H1 (cell line): ENCODE data around the gene ARHGEF28. TPM values are rescaled to one million over a fixed set of nuclear protein-coding genes. Genes with fewer than 3 reads are reported as not detected.

Experiments
- CTCF ChIA-PET: fragments of 300-600 bp; sonication (Branson Sonifier 250); formaldehyde crosslinking; loops from one replicate; lab custom pipeline; 2021; ENCODE audit not compliant: partially characterized antibody; lab: Charles Lee
- POLR2A ChIA-PET: fragments of 300-600 bp; sonication (Branson Sonifier 250); formaldehyde crosslinking; loops from one replicate; lab custom pipeline; 2021; ENCODE audit warnings: inconsistent platforms; ENCODE audit not compliant: partially characterized antibody; lab: Charles Lee
- DNase-seq, 2 experiments: peaks; one replicate each; pipeline versions ENCODE4 v3.0.0 to v3.0.0-alpha.2; 2010 to 2022; ENCODE audit warnings: low spot score in 2 of 2, low read depth in 1 of 2, mixed read lengths in 1 of 2
- FAIRE-seq: peaks from 2 replicates; lab custom pipeline; 2011; peaks lifted over from hg19 to GRCh38; lab: Jason Lieb, UNC
- H2AFZ ChIP-seq: 2 replicates; pipeline ENCODE4 v1.8.1; 2012; ENCODE audit warnings: low read length, inconsistent platforms
- H2AK5ac ChIP-seq: 2 replicates; pipeline ENCODE4 v1.6.1; 2013; ENCODE audit warnings: low read depth, low read length
- H2BK120ac ChIP-seq: replicated peaks from 2 replicates; pipeline ENCODE3; 2013; ENCODE audit warnings: low read depth, low read length, inconsistent platforms
- H2BK12ac ChIP-seq: 2 replicates; pipeline ENCODE4 v1.6.1; 2013; ENCODE audit warnings: low read depth, low read length
- H2BK15ac ChIP-seq: 2 replicates; pipeline ENCODE4 v1.6.1; 2013; ENCODE audit warnings: low read length
- H2BK20ac ChIP-seq: 2 replicates; pipeline ENCODE4 v1.6.1; 2013; ENCODE audit warnings: low read length
- H2BK5ac ChIP-seq: 2 replicates; pipeline ENCODE4 v1.6.1; 2013; ENCODE audit warnings: low read depth, low read length
- H3K14ac ChIP-seq: 2 replicates; pipeline ENCODE4 v1.6.1; 2013; ENCODE audit warnings: inconsistent platforms; ENCODE audit not compliant: insufficient read length
- H3K18ac ChIP-seq: 2 replicates; pipeline ENCODE4 v1.6.1; 2013; ENCODE audit warnings: low read length; ENCODE audit errors: extremely low read depth
- H3K23ac ChIP-seq: 2 replicates; pipeline ENCODE4 v1.6.1; 2013; ENCODE audit warnings: inconsistent platforms; ENCODE audit not compliant: insufficient read length
- H3K23me2 ChIP-seq: 2 replicates; pipeline ENCODE4 v1.6.1; 2013; ENCODE audit warnings: low read depth, low read length
- H3K27ac ChIP-seq: 2 replicates; pipeline ENCODE4 v1.6.1; 2011; ENCODE audit warnings: low read depth, low read length, inconsistent platforms
- H3K27me3 ChIP-seq, 4 experiments: replicated peaks in 1 of 4; 1 replicate in 1 of 4; 2 replicates in 3 of 4; pipeline versions ENCODE4 v1.6.1 to v1.8.1; 2011 to 2013; ENCODE audit warnings: low read length in 3 of 4, mild to moderate bottlenecking in 3 of 4, inconsistent platforms in 2 of 4, mixed read lengths in 2 of 4, moderate library complexity in 1 of 4; ENCODE audit not compliant: control insufficient read depth in 3 of 4, insufficient read depth in 3 of 4; ENCODE audit errors: extremely low read depth in 1 of 4
- H3K36me3 ChIP-seq, 4 experiments: 2 replicates each; pipeline versions ENCODE4 v1.6.1 to v1.8.1; 2011 to 2013; ENCODE audit warnings: mild to moderate bottlenecking in 4 of 4, low read length in 3 of 4, moderate library complexity in 2 of 4, control low read depth in 1 of 4, inconsistent platforms in 1 of 4; ENCODE audit not compliant: insufficient read depth in 4 of 4, control insufficient read depth in 2 of 4
- H3K4ac ChIP-seq: replicated peaks from 2 replicates; pipeline ENCODE3; 2013; ENCODE audit warnings: low read length, low read depth, mixed read lengths, inconsistent platforms; ENCODE audit not compliant: insufficient read length
- H3K4me1 ChIP-seq, 4 experiments: replicated peaks in 1 of 4; 1 replicate in 1 of 4; 2 replicates in 3 of 4; pipeline versions ENCODE4 v1.6.1 to v1.8.1; 2011 to 2013; ENCODE audit warnings: low read length in 3 of 4, inconsistent platforms in 2 of 4, mixed read lengths in 1 of 4; ENCODE audit not compliant: insufficient read depth in 4 of 4, control insufficient read depth in 3 of 4
- H3K4me2 ChIP-seq, 2 experiments: 2 replicates each; pipeline versions ENCODE4 v1.6.1 to v1.8.1; 2011 to 2013; ENCODE audit warnings: low read depth in 2 of 2, low read length in 2 of 2, control low read depth in 1 of 2, inconsistent platforms in 1 of 2, mild to moderate bottlenecking in 1 of 2; ENCODE audit not compliant: insufficient read depth in 1 of 2
- H3K4me3 ChIP-seq, 4 experiments: fragments of 200-600, 300-600 bp in 1 of 4; sonication (generic), shearing (Covaris generic), sonication (Bioruptor Twin) in 1 of 4; 2 replicates each; pipeline versions ENCODE4 v1.5.1 to v1.8.1; 2011 to 2016; ENCODE audit warnings: low read length in 4 of 4, low read depth in 3 of 4, control low read depth in 2 of 4, inconsistent platforms in 2 of 4, mild to moderate bottlenecking in 2 of 4, mixed read lengths in 1 of 4, moderate library complexity in 1 of 4; ENCODE audit not compliant: insufficient read depth in 2 of 4; ENCODE audit errors: extremely low read depth in 1 of 4
- H3K56ac ChIP-seq: replicated peaks from 2 replicates; pipeline ENCODE3; 2013; ENCODE audit warnings: low read depth, mild to moderate bottlenecking, mixed read lengths, low read length, inconsistent platforms; ENCODE audit not compliant: insufficient read length
- H3K79me1 ChIP-seq: 2 replicates; pipeline ENCODE4 v1.6.1; 2013; ENCODE audit warnings: low read depth, low read length, control low read depth
- H3K79me2 ChIP-seq, 2 experiments: 2 replicates each; pipeline versions ENCODE4 v1.6.1 to v1.8.1; 2012 to 2013; ENCODE audit warnings: low read length in 2 of 2, mild to moderate bottlenecking in 2 of 2, inconsistent platforms in 1 of 2; ENCODE audit not compliant: insufficient read depth in 2 of 2, control insufficient read depth in 1 of 2
- H3K9ac ChIP-seq, 4 experiments: replicated peaks in 1 of 4; 1 replicate in 1 of 4; 2 replicates in 3 of 4; pipeline versions ENCODE4 v1.6.1 to v1.8.1; 2011 to 2013; ENCODE audit warnings: low read depth in 3 of 4, low read length in 3 of 4, control low read depth in 2 of 4, mild to moderate bottlenecking in 2 of 4, moderate library complexity in 2 of 4, inconsistent platforms in 1 of 4; ENCODE audit errors: extremely low read depth in 1 of 4
- H3K9me3 ChIP-seq, 2 experiments: 2 replicates each; pipeline versions ENCODE4 v1.6.1 to v1.8.1; 2012 to 2013; ENCODE audit warnings: mild to moderate bottlenecking in 2 of 2, moderate library complexity in 2 of 2, control low read depth in 1 of 2, inconsistent platforms in 1 of 2, low read depth in 1 of 2, low read length in 1 of 2, mixed read lengths in 1 of 2; ENCODE audit not compliant: insufficient read depth in 2 of 2
- H4K20me1 ChIP-seq, 2 experiments: replicated peaks in 1 of 2; 2 replicates each; pipeline versions ENCODE3 to v1.8.1; 2011 to 2013; ENCODE audit warnings: inconsistent platforms in 2 of 2, low read length in 2 of 2, mild to moderate bottlenecking in 1 of 2; ENCODE audit not compliant: insufficient read depth in 2 of 2, control insufficient read depth in 1 of 2
- H4K5ac ChIP-seq: 2 replicates; pipeline ENCODE4 v1.6.1; 2013; ENCODE audit warnings: low read length, low read depth, mixed read lengths, inconsistent platforms; ENCODE audit not compliant: insufficient read length
- H4K8ac ChIP-seq: 2 replicates; pipeline ENCODE4 v1.8.0; 2013; ENCODE audit warnings: mild to moderate bottlenecking, moderate library complexity, low read length, inconsistent platforms; ENCODE audit not compliant: insufficient read depth; ENCODE audit errors: extremely low read depth
- H4K91ac ChIP-seq: replicated peaks from 2 replicates; pipeline ENCODE3; 2013; ENCODE audit warnings: low read length, mixed read lengths, inconsistent platforms; ENCODE audit not compliant: insufficient read length
- BACH1 ChIP-seq: IDR thresholded peaks from 2 replicates; pipeline ENCODE4 v1.6.1; 2012; ENCODE audit warnings: low read length, improper control_type of control experiment
- YY1 ChIP-seq: IDR thresholded peaks from 2 replicates; pipeline ENCODE4 v1.6.1; 2011; ENCODE audit warnings: low read depth, mild to moderate bottlenecking, low read length
- WGBS, 2 experiments: shearing (Covaris generic) in 1 of 2; methylation state at CpG; one replicate each; pipeline versions ENCODE4 v1.1.6 to v1.1.7; 2013 to 2015; ENCODE audit warnings: low lambda C conversion rate in 2 of 2, mixed read lengths in 2 of 2, inconsistent platforms in 1 of 2, low coverage in 1 of 2, missing lambda C conversion rate in 1 of 2; ENCODE audit not compliant: insufficient replicate concordance in 2 of 2, insufficient coverage in 1 of 2, insufficient read length in 1 of 2; ENCODE audit errors: extremely low coverage in 1 of 2, missing lambda C conversion rate in 1 of 2; 5-methylcytosine and 5-hydroxymethylcytosine counted together
- polyA plus RNA-seq, 7 experiments: library from polyadenylated mRNA; depleted of rRNA in 3 of 7; stranded (reverse) in 5 of 7; unstranded in 2 of 7; fragments of >200 nt in 5 of 7; fragments of 200-250 nt in 2 of 7; gene quantifications; 1 replicate in 5 of 7; 2 replicates in 1 of 7; 4 replicates in 1 of 7; pipeline versions ENCODE4 v1.2.1 to v1.2.3, GENCODE V29; 2011 to 2013; ENCODE audit warnings: missing spikeins in 2 of 7, mixed read lengths in 2 of 7
- total RNA-seq: library from RNA; stranded (reverse); fragmentation: NEBNext Ultra II Directional; extraction: Animal tissue kit (Norgen Biotek cat#: 25700); gene quantifications from 2 replicates; pipeline ENCODE4 v1.2.1, GENCODE V29; 2021

Gene ARHGEF28
- total and polyA plus RNA-seq, 2 of the 8 experiments (the other 6 are each of a cell fraction or from before 2014, with no cell fraction given) = 0.33 to 1.0 TPM

DNA sequence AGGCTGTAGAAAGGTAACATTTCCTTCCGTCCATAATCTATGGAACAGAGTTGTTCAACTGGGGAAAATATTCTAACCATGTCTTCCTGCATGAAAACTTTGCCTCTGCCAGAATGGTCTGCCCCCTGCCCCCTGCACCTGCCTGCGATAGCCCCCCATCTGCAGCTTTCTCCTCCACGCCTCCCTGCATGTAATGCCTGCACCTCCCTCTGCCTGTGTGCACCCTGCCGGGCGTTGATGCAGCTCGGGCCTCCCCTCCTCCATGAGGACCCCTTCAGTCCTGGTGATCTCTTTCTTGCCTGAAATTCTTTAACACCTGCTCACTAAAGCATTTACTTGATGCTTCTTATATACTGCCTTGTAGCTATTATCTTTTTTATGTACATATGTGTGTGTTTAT is 266.2 kb downstream of the ARHGEF28 start:
- Histone ChIP-seq H3K9ac (no peak overlapping the region), H3K18ac (no peak overlapping the region), H3K56ac (no peak overlapping the region), H3K27me3 (no peaks in the 10 kb centered on the region), H2BK5ac (no peak overlapping the region), H2AK5ac (no peak overlapping the region), H3K36me3 (no peaks in the 10 kb centered on the region), H2AFZ (no peak overlapping the region), H3K23me2 (no peaks in the 10 kb centered on the region), H3K4me3 (no peak overlapping the region), H2BK20ac (no peak overlapping the region), H3K4me2 (no peak overlapping the region), H3K4me1 (no peaks in the 10 kb centered on the region), H3K79me2 (no peaks in the 10 kb centered on the region), H4K91ac (no peak overlapping the region), H4K5ac (no peak overlapping the region), H2BK15ac (no peak overlapping the region), H4K20me1 (no peaks in the 10 kb centered on the region), H2BK12ac (no peak overlapping the region), H3K4ac (no peak overlapping the region), H2BK120ac (no peak overlapping the region), H3K27ac (no peak overlapping the region), H3K9me3 (no peaks in the 10 kb centered on the region), H3K79me1 (no peaks in the 10 kb centered on the region), H4K8ac (no peak overlapping the region), H3K14ac (no peak overlapping the region), H3K23ac (no peak overlapping the region)
- 89% methylated on average over 6 of the region's 6 CpGs; no CpG with 5 or more reads in 1 of the 2 experiments for WGBS, 2 experiments
- DNase-seq (no peak), FAIRE-seq (no peak)
- TF ChIP-seq BACH1 (no peak), YY1 (peak; percentile 91)
- ChIA-PET POLR2A (no interaction called here), CTCF (interaction anchor here (1.1 to 1.3 kb wide), 2 partner anchors 10 to 85 kb away, joined by 3 to 7 read pairs; no protein-coding TSS in a partner anchor)
